ENCODE data around the gene AFP.

AFP gene

DNA sequence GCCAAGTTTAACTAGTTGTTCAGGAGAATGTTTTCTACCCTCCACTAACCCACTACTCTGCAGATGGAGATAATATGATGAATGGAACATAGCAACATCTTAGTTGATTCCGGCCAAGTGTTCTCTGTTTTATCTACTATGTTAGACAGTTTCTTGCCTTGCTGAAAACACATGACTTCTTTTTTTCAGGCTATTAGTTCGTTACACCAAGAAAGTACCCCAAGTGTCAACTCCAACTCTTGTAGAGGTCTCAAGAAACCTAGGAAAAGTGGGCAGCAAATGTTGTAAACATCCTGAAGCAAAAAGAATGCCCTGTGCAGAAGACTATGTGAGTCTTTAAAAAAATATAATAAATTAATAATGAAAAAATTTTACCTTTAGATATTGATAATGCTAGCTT, 18.7 kb upstream of the AFP start:
- H2AFZ ChIP-seq (ENCODE audit: low read depth, low read length): no peak overlapping the region
- no peaks in the 10 kb centered on the region for H3K36me3 ChIP-seq (ENCODE audit: insufficient read depth, low read length)
- DNase-seq (no peak), ATAC-seq (ENCODE audit: insufficient read depth, low read depth) (no peak)
- H3K27me3 ChIP-seq (ENCODE audit: insufficient read depth, low read length, poor library complexity): no peaks in the 10 kb centered on the region
- no peaks in the 10 kb centered on the region for H3K4me1 ChIP-seq (ENCODE audit: insufficient read depth, low read length)
- H3K4me3 ChIP-seq (ENCODE audit: low read depth in 1 of 2, low read length in 2 of 2): no peak overlapping the region
- no peak overlapping the region for H3K27ac ChIP-seq (ENCODE audit: low read length)
- no peak for TF ChIP-seq EZH2 (IDR thresholded peaks at IDR 0.05; ENCODE audit: borderline replicate concordance, low read depth, low read length, severe bottlenecking)
- H3K9ac ChIP-seq (ENCODE audit: low read depth, low read length): no peak overlapping the region
- no peaks in the 10 kb centered on the region for H4K20me1 ChIP-seq (ENCODE audit: insufficient read depth, low read length)
- H3K9me3 ChIP-seq (ENCODE audit: insufficient read depth, low read length, severe bottlenecking): no peaks in the 10 kb centered on the region
- no peak overlapping the region for H3K4me2 ChIP-seq (ENCODE audit: insufficient read depth, low read length)
- H3K79me2 ChIP-seq (ENCODE audit: insufficient read depth, low read length): no peaks in the 10 kb centered on the region

DNA sequence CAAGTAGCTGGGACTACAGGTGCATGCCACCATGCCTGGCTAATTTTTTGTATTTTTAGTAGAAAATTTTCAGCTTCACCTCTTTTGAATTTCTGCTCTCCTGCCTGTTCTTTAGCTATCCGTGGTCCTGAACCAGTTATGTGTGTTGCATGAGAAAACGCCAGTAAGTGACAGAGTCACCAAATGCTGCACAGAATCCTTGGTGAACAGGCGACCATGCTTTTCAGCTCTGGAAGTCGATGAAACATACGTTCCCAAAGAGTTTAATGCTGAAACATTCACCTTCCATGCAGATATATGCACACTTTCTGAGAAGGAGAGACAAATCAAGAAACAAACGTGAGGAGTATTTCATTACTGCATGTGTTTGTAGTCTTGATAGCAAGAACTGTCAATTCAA, 18.0 kb upstream of the AFP start:
- Histone ChIP-seq H3K27ac (ENCODE audit: low read length) (no peak overlapping the region), H3K79me2 (ENCODE audit: insufficient read depth, low read length) (no peaks in the 10 kb centered on the region), H3K4me2 (ENCODE audit: insufficient read depth, low read length) (no peak overlapping the region), H3K4me1 (ENCODE audit: insufficient read depth, low read length) (no peaks in the 10 kb centered on the region), H3K4me3 (ENCODE audit: low read depth in 1 of 2, low read length in 2 of 2) (no peak overlapping the region), H3K27me3 (ENCODE audit: insufficient read depth, low read length, poor library complexity) (no peaks in the 10 kb centered on the region), H3K36me3 (ENCODE audit: insufficient read depth, low read length) (no peaks in the 10 kb centered on the region), H4K20me1 (ENCODE audit: insufficient read depth, low read length) (no peaks in the 10 kb centered on the region), H3K9me3 (ENCODE audit: insufficient read depth, low read length, severe bottlenecking) (no peaks in the 10 kb centered on the region), H2AFZ (ENCODE audit: low read depth, low read length) (no peak overlapping the region), H3K9ac (ENCODE audit: low read depth, low read length) (no peak overlapping the region)
- DNase-seq (peak; percentile 6), ATAC-seq (ENCODE audit: insufficient read depth, low read depth) (no peak)
- no peak for TF ChIP-seq EZH2 (IDR thresholded peaks at IDR 0.05; ENCODE audit: borderline replicate concordance, low read depth, low read length, severe bottlenecking)
- TF ChIP-seq, protein P1, sequence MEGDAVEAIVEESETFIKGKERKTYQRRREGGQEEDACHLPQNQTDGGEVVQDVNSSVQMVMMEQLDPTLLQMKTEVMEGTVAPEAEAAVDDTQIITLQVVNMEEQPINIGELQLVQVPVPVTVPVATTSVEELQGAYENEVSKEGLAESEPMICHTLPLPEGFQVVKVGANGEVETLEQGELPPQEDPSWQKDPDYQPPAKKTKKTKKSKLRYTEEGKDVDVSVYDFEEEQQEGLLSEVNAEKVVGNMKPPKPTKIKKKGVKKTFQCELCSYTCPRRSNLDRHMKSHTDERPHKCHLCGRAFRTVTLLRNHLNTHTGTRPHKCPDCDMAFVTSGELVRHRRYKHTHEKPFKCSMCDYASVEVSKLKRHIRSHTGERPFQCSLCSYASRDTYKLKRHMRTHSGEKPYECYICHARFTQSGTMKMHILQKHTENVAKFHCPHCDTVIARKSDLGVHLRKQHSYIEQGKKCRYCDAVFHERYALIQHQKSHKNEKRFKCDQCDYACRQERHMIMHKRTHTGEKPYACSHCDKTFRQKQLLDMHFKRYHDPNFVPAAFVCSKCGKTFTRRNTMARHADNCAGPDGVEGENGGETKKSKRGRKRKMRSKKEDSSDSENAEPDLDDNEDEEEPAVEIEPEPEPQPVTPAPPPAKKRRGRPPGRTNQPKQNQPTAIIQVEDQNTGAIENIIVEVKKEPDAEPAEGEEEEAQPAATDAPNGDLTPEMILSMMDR (IDR thresholded peaks at IDR 0.05; ENCODE audit: borderline replicate concordance, extremely low read depth, low read length, poor library complexity, severe bottlenecking): no peak

DNA sequence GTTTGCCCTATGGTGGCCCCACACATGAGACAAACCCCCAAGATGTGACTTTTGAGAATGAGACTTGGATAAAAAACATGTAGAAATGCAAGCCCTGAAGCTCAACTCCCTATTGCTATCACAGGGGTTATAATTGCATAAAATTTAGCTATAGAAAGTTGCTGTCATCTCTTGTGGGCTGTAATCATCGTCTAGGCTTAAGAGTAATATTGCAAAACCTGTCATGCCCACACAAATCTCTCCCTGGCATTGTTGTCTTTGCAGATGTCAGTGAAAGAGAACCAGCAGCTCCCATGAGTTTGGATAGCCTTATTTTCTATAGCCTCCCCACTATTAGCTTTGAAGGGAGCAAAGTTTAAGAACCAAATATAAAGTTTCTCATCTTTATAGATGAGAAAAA, 17.3 kb upstream of the AFP start:
- H4K20me1 ChIP-seq (ENCODE audit: insufficient read depth, low read length): no peaks in the 10 kb centered on the region
- H3K4me2 ChIP-seq (ENCODE audit: insufficient read depth, low read length): no peak overlapping the region
- ATAC-seq (ENCODE audit: insufficient read depth, low read depth) (no peak), DNase-seq (no peak)
- H2AFZ ChIP-seq (ENCODE audit: low read depth, low read length): no peak overlapping the region
- H3K4me3 ChIP-seq (ENCODE audit: low read depth in 1 of 2, low read length in 2 of 2): no peak overlapping the region
- no peaks in the 10 kb centered on the region for H3K27me3 ChIP-seq (ENCODE audit: insufficient read depth, low read length, poor library complexity)
- TF ChIP-seq, protein P1 (IDR thresholded peaks at IDR 0.05; ENCODE audit: borderline replicate concordance, extremely low read depth, low read length, poor library complexity, severe bottlenecking): no peak
- no peak for TF ChIP-seq EZH2 (IDR thresholded peaks at IDR 0.05; ENCODE audit: borderline replicate concordance, low read depth, low read length, severe bottlenecking)
- no peaks in the 10 kb centered on the region for H3K36me3 ChIP-seq (ENCODE audit: insufficient read depth, low read length)
- no peaks in the 10 kb centered on the region for H3K79me2 ChIP-seq (ENCODE audit: insufficient read depth, low read length)
- no peak overlapping the region for H3K9ac ChIP-seq (ENCODE audit: low read depth, low read length)
- H3K9me3 ChIP-seq (ENCODE audit: insufficient read depth, low read length, severe bottlenecking): no peaks in the 10 kb centered on the region
- no peak overlapping the region for H3K27ac ChIP-seq (ENCODE audit: low read length)
- H3K4me1 ChIP-seq (ENCODE audit: insufficient read depth, low read length): no peaks in the 10 kb centered on the region

DNA sequence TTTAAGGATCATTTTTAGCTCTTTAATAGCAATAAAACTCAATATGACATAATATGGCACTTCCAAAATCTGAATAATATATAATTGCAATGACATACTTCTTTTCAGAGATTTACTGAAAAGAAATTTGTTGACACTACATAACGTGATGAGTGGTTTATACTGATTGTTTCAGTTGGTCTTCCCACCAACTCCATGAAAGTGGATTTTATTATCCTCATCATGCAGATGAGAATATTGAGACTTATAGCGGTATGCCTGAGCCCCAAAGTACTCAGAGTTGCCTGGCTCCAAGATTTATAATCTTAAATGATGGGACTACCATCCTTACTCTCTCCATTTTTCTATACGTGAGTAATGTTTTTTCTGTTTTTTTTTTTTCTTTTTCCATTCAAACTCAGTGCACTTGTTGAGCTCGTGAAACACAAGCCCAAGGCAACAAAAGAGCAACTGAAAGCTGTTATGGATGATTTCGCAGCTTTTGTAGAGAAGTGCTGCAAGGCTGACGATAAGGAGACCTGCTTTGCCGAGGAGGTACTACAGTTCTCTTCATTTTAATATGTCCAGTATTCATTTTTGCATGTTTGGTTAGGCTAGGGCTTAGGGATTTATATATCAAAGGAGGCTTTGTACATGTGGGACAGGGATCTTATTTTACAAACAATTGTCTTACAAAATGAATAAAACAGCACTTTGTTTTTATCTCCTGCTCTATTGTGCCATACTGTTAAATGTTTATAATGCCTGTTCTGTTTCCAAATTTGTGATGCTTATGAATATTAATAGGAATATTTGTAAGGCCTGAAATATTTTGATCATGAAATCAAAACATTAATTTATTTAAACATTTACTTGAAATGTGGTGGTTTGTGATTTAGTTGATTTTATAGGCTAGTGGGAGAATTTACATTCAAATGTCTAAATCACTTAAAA, 16.6 kb upstream of the AFP start:
- H3K36me3 ChIP-seq (ENCODE audit: insufficient read depth, low read length): no peaks in the 10 kb centered on the region

More for the DNA sequence above, 16.6 kb upstream of the AFP start:
- no peaks in the 10 kb centered on the region for H3K9me3 ChIP-seq (ENCODE audit: insufficient read depth, low read length, severe bottlenecking)
- H2AFZ ChIP-seq (ENCODE audit: low read depth, low read length): no peak overlapping the region
- no peak for DNase-seq
- TF ChIP-seq, protein P1 (IDR thresholded peaks at IDR 0.05; ENCODE audit: borderline replicate concordance, extremely low read depth, low read length, poor library complexity, severe bottlenecking): no peak
- no peak for TF ChIP-seq EZH2 (IDR thresholded peaks at IDR 0.05; ENCODE audit: borderline replicate concordance, low read depth, low read length, severe bottlenecking)
- no peaks in the 10 kb centered on the region for H4K20me1 ChIP-seq (ENCODE audit: insufficient read depth, low read length)
- no peak overlapping the region for H3K4me3 ChIP-seq (ENCODE audit: low read depth in 1 of 2, low read length in 2 of 2)
- H3K4me2 ChIP-seq (ENCODE audit: insufficient read depth, low read length): no peak overlapping the region
- H3K9ac ChIP-seq (ENCODE audit: low read depth, low read length): no peak overlapping the region
- ATAC-seq (ENCODE audit: insufficient read depth, low read depth): no peak
- H3K27me3 ChIP-seq (ENCODE audit: insufficient read depth, low read length, poor library complexity): no peaks in the 10 kb centered on the region
- no peaks in the 10 kb centered on the region for H3K4me1 ChIP-seq (ENCODE audit: insufficient read depth, low read length)
- H3K27ac ChIP-seq (ENCODE audit: low read length): no peak overlapping the region
- H3K79me2 ChIP-seq (ENCODE audit: insufficient read depth, low read length): no peaks in the 10 kb centered on the region
